Cardiac muscle cell (in vitro differentiated cells and primary cell): ENCODE data around the gene OTUD1. TPM values are rescaled to one million over a fixed set of nuclear protein-coding genes. Genes with fewer than 3 reads are reported as not detected.

Source experiments
- DNase-seq, 2 donors: peaks; one replicate each; pipeline versions ENCODE4 v3.0.0 to v3.0.0-alpha.2; 2010 to 2017; ENCODE audit warnings: low read depth in 1 of 2, low spot score in 1 of 2
- H3K27ac ChIP-seq: fragments of 200-600 bp; sonication (generic); 2 replicates; pipeline ENCODE4 v1.5.1; 2016
- H3K27me3 ChIP-seq: fragments of 200-600 bp; sonication (generic); 2 replicates; pipeline ENCODE4 v1.6.0; 2016; ENCODE audit warnings: control low read depth
- H3K36me3 ChIP-seq: fragments of 200-600 bp; sonication (generic); 2 replicates; pipeline ENCODE4 v1.5.1; 2016; ENCODE audit warnings: control low read depth
- H3K4me1 ChIP-seq: fragments of 200-600 bp; sonication (generic); 2 replicates; pipeline ENCODE4 v1.8.1; 2017; ENCODE audit warnings: low read depth, mild to moderate bottlenecking, mixed run types
- H3K4me3 ChIP-seq: fragments of 200-600 bp; sonication (generic); 2 replicates; pipeline ENCODE4 v1.5.1; 2016; ENCODE audit warnings: mild to moderate bottlenecking
- H3K9me3 ChIP-seq: fragments of 200-600 bp; sonication (generic); 2 replicates; pipeline ENCODE4 v1.5.1; 2017; ENCODE audit warnings: low read depth, mild to moderate bottlenecking, control low read depth
- CTCF ChIP-seq: IDR thresholded peaks from 2 replicates; pipeline ENCODE4 v1.5.1; 2012; ENCODE audit warnings: low read depth, mild to moderate bottlenecking, low read length
- polyA plus RNA-seq: library from polyadenylated mRNA; unstranded; fragments of >200 nt; fragmentation: Nextera tagmentation; extraction: Ambion mirVana; gene quantifications from 2 replicates; pipeline ENCODE4 v1.2.1, GENCODE V29; 2016
- total RNA-seq: library from RNA; depleted of rRNA; stranded (reverse); fragments of >200 nt; gene quantifications from 2 replicates; pipeline ENCODE4 v1.2.3, GENCODE V29; 2016

OTUD1 gene
- total and polyA plus RNA-seq, 2 experiments from 2014 or later, result 12.6 to 15.3 TPM

GRCh38 chr10:23419655-23420329 lies 19.1 kb upstream of the OTUD1 start:
- no peak for DNase-seq
- Histone ChIP-seq H3K4me3 (no peak overlapping the region), H3K27me3 (no peaks in the 10 kb centered on the region), H3K4me1 (no peaks in the 10 kb centered on the region), H3K27ac (no peak overlapping the region), H3K36me3 (no peaks in the 10 kb centered on the region), H3K9me3 (no peaks in the 10 kb centered on the region)
- no peak for TF ChIP-seq CTCF

- no peaks in the 10 kb centered on the region for H3K27me3 ChIP-seq
- H3K27ac ChIP-seq, result no peak overlapping the region
- H3K9me3 ChIP-seq, result no peaks in the 10 kb centered on the region
- no peak for DNase-seq
- no peaks in the 10 kb centered on the region for H3K4me1 ChIP-seq
- H3K4me3 ChIP-seq, result no peak overlapping the region
- H3K36me3 ChIP-seq, result no peaks in the 10 kb centered on the region
- TF ChIP-seq CTCF, result no peak
Measured at GRCh38 chr10:23421397-23421796, 17.5 kb upstream of the OTUD1 start.

GRCh38 chr10:23422003-23422411 lies 16.9 kb upstream of the OTUD1 start:
- H3K27me3 ChIP-seq, result no peaks in the 10 kb centered on the region
- TF ChIP-seq CTCF, result no peak
- DNase-seq, result no peak

GRCh38 chr10:23432166-23432565 lies 6.7 kb upstream of the OTUD1 start:
- no peaks in the 10 kb centered on the region for H3K4me1 ChIP-seq
- TF ChIP-seq CTCF, result no peak

More at GRCh38 chr10:23422003-23422411, 16.9 kb upstream of the OTUD1 start:
- Histone ChIP-seq H3K9me3 (no peaks in the 10 kb centered on the region), H3K4me1 (no peaks in the 10 kb centered on the region), H3K27ac (no peak overlapping the region), H3K36me3 (no peaks in the 10 kb centered on the region), H3K4me3 (no peak overlapping the region)

DNA sequence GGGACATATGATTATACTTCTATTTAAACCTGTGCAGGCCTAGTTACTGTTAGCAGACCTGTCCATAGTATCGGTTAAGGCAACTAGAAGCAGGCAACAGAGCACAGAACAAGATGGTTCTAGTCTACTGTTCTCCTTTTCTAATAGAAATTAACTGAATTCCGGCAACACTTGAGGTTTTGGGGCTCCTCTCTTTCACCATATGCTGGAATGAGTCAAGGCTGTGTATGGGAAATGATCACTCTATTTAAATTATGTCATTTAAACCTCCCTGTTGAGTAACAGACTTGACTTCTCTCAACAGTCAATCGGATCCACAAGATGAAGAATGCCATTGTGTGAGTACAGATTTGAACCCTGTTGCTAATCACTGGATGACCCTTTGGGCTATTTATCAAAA lies 6.2 kb upstream of the OTUD1 start:
- Histone ChIP-seq H3K36me3 (no peaks in the 10 kb centered on the region), H3K9me3 (no peaks in the 10 kb centered on the region), H3K27me3 (no peaks in the 10 kb centered on the region), H3K27ac (no peak overlapping the region), H3K4me1 (no peaks in the 10 kb centered on the region), H3K4me3 (no peak overlapping the region)
- no peak for TF ChIP-seq CTCF
- DNase-seq, result no peak

More at GRCh38 chr10:23432166-23432565, 6.7 kb upstream of the OTUD1 start:
- no peaks in the 10 kb centered on the region for H3K9me3 ChIP-seq
- no peak overlapping the region for H3K4me3 ChIP-seq
- no peaks in the 10 kb centered on the region for H3K27me3 ChIP-seq
- no peak overlapping the region for H3K27ac ChIP-seq
- DNase-seq, result no peak
- no peaks in the 10 kb centered on the region for H3K36me3 ChIP-seq
